HCT116 (cell line): Measurements from ENCODE around the gene MOCS2. TPM values are rescaled to one million over a fixed set of nuclear protein-coding genes. Genes with fewer than 3 reads are reported as not detected.

Source experiments
- ATAC-seq: fragments of 200-7000 bp; cut with Tn5 transposase; 2 replicates; pipeline ENCODE4 v1.9.1; 2020; ENCODE audit warnings: mild to moderate bottlenecking, moderate library complexity
- BruUV-seq: library from RNA; stranded (reverse); fragments of 400-500 nt; replicated peaks from 2 replicates; lab custom pipeline; 2021; lab: Mats Ljungman, UMichigan
- CTCF ChIA-PET: fragments of 300-600 bp; sonication (Branson Sonifier 250); formaldehyde crosslinking; loops from one replicate; lab custom pipeline; 2021; ENCODE audit warnings: antibody characterized with exemption; lab: Charles Lee
- POLR2A ChIA-PET: fragments of 300-600, 350-600 bp; sonication (Branson Sonifier 250); formaldehyde crosslinking; loops from one replicate; lab custom pipeline; 2021; ENCODE audit warnings: antibody characterized with exemption; lab: Charles Lee
- RAD21 ChIA-PET, 2 experiments: fragments of 300-600 bp; sonication (Branson Sonifier 250); formaldehyde crosslinking; loops; one replicate each; lab custom pipeline; 2023; ENCODE audit warnings: low total read pairs in 2 of 2; ENCODE audit not compliant: uncharacterized antibody in 2 of 2, unreplicated experiment in 2 of 2, low non-redundant PET in 1 of 2; lab: Charles Lee
- DNase-seq: peaks from one replicate; pipeline ENCODE4 v3.0.0-alpha.2; 2010; ENCODE audit warnings: low read depth, low spot score
- H2AFZ ChIP-seq: fragments of 200-600 bp; shearing (Covaris generic), sonication (generic); 2 replicates; pipeline ENCODE4 v1.6.1; 2017; ENCODE audit warnings: low read depth, mixed run types, mixed read lengths, antibody characterized with exemption, low read length; ENCODE audit not compliant: poor library complexity, severe bottlenecking
- H3K27ac ChIP-seq: 2 replicates; pipeline ENCODE4 v1.5.1; 2012; ENCODE audit warnings: low read depth, low read length
- H3K27me3 ChIP-seq: fragments of 200-600 bp; sonication (generic); 2 replicates; pipeline ENCODE4 v1.6.1; 2016; ENCODE audit warnings: mixed run types, low read length, mixed read lengths; ENCODE audit not compliant: insufficient read depth
- H3K36me3 ChIP-seq, 2 experiments: fragments of 200-500 bp in 1 of 2; fragments of 200-600 bp in 1 of 2; sonication (Bioruptor generic) in 1 of 2; sonication (generic) in 1 of 2; 2 replicates each; pipeline versions ENCODE4 v1.5.1 to v1.6.1; 2014 to 2016; ENCODE audit warnings: low read length in 2 of 2, inconsistent platforms in 1 of 2, mixed read lengths in 1 of 2, mixed run types in 1 of 2; ENCODE audit not compliant: insufficient read depth in 2 of 2, control insufficient read depth in 1 of 2
- H3K4me1 ChIP-seq, 2 experiments: fragments of 200-600 bp in 1 of 2; sonication (generic) in 1 of 2; 2 replicates each; pipeline versions ENCODE4 v1.5.1 to v1.6.1; 2012 to 2017; ENCODE audit warnings: low read length in 2 of 2, inconsistent platforms in 1 of 2, mild to moderate bottlenecking in 1 of 2, mixed read lengths in 1 of 2, mixed run types in 1 of 2, moderate library complexity in 1 of 2; ENCODE audit not compliant: insufficient read depth in 2 of 2, control insufficient read depth in 1 of 2
- H3K4me2 ChIP-seq: fragments of 200-600 bp; sonication (generic); 2 replicates; pipeline ENCODE4 v1.6.1; 2017; ENCODE audit warnings: mixed run types, low read length, mixed read lengths
- H3K4me3 ChIP-seq, 2 experiments: fragments of 200-600 bp in 1 of 2; sonication (generic) in 1 of 2; replicated peaks in 1 of 2; 2 replicates each; pipeline ENCODE4 v1.5.1; 2011 to 2016; ENCODE audit warnings: low read length in 2 of 2, control low read depth in 1 of 2, low read depth in 1 of 2, mild to moderate bottlenecking in 1 of 2, mixed read lengths in 1 of 2, mixed run types in 1 of 2
- H3K79me2 ChIP-seq: fragments of 200-600 bp; sonication (generic); 2 replicates; pipeline ENCODE4 v1.6.1; 2017; ENCODE audit warnings: mild to moderate bottlenecking, mixed run types, low read length, moderate library complexity, mixed read lengths; ENCODE audit not compliant: insufficient read depth
- H3K9ac ChIP-seq: fragments of 200-600 bp; sonication (generic); 2 replicates; pipeline ENCODE4 v1.6.1; 2016; ENCODE audit warnings: low read length, mixed read lengths
- H3K9me2 ChIP-seq: fragments of 200-600 bp; sonication (generic), shearing (Covaris generic); 2 replicates; pipeline ENCODE4 v1.6.1; 2017; ENCODE audit warnings: mixed run types, mild to moderate bottlenecking, moderate library complexity; ENCODE audit not compliant: insufficient read depth
- H3K9me3 ChIP-seq, 2 experiments: fragments of 200-500 bp in 1 of 2; fragments of 200-600 bp in 1 of 2; sonication (Bioruptor generic) in 1 of 2; sonication (generic) in 1 of 2; 2 replicates each; pipeline ENCODE4 v1.6.1; 2014 to 2017; ENCODE audit warnings: low read length in 2 of 2, mixed read lengths in 2 of 2, inconsistent platforms in 1 of 2, low read depth in 1 of 2, mild to moderate bottlenecking in 1 of 2, mixed run types in 1 of 2, moderate library complexity in 1 of 2; ENCODE audit not compliant: control insufficient read depth in 1 of 2, insufficient read depth in 1 of 2
- H4K20me1 ChIP-seq: fragments of 200-600 bp; sonication (generic), shearing (Covaris generic); 2 replicates; pipeline ENCODE4 v1.6.1; 2017; ENCODE audit warnings: mixed run types, mild to moderate bottlenecking, moderate library complexity; ENCODE audit not compliant: insufficient read depth
- CEBPB ChIP-seq: IDR thresholded peaks from 2 replicates; pipeline ENCODE4 v1.6.1; 2012; ENCODE audit warnings: low read depth
- EGR1 ChIP-seq: IDR thresholded peaks from 2 replicates; pipeline ENCODE4 v1.6.1; 2012; ENCODE audit warnings: low read depth
- ELF1 ChIP-seq: IDR thresholded peaks from 2 replicates; pipeline ENCODE4 v1.6.1; 2012; ENCODE audit warnings: low read depth, borderline replicate concordance
- EZH2 ChIP-seq: fragments of 200-600 bp; sonication (generic); IDR thresholded peaks from 2 replicates; pipeline ENCODE4 v1.6.1; 2017; ENCODE audit warnings: antibody characterized with exemption, mixed run types
- EZH2phosphoT487 ChIP-seq: fragments of 200-600 bp; IDR thresholded peaks from 2 replicates; pipeline ENCODE4 v1.6.1; 2018; ENCODE audit warnings: antibody characterized with exemption, borderline replicate concordance
- FOSL1 ChIP-seq: IDR thresholded peaks from 2 replicates; pipeline ENCODE4 v1.6.1; 2012; ENCODE audit warnings: low read depth
- RAD21 ChIP-seq: IDR thresholded peaks from 2 replicates; pipeline ENCODE4 v1.6.1; 2012; ENCODE audit warnings: low read depth, mild to moderate bottlenecking
- SP1 ChIP-seq: IDR thresholded peaks from 2 replicates; pipeline ENCODE4 v1.6.1; 2012; ENCODE audit warnings: low read depth
- SRF ChIP-seq: IDR thresholded peaks from 2 replicates; pipeline ENCODE4 v1.6.1; 2012; ENCODE audit warnings: low read depth
- YY1 ChIP-seq: IDR thresholded peaks from 2 replicates; pipeline ENCODE4 v1.6.1; 2011; ENCODE audit warnings: low read length, low read depth, moderate library complexity, mild to moderate bottlenecking; ENCODE audit not compliant: insufficient replicate concordance; ENCODE audit errors: extremely low read depth
- intact Hi-C: fragments of 100-400 bp; cut with micrococcal nuclease; formaldehyde crosslinking; loops from 2 replicates; pipeline ENCODE4 v1.10.0; 2022
- total RNA-seq: library from RNA; stranded (reverse); gene quantifications from one replicate; pipeline ENCODE4 v1.2.1, GENCODE V29; 2021; ENCODE audit not compliant: unreplicated experiment
- TF ChIP-seq, protein P1 (sequence below): IDR thresholded peaks from 2 replicates; pipeline ENCODE4 v1.6.1; 2011; ENCODE audit warnings: mild to moderate bottlenecking, low read length, moderate library complexity; ENCODE audit not compliant: insufficient replicate concordance; ENCODE audit errors: extremely low read depth

MOCS2 gene
- total RNA-seq, 1 experiment from 2014 or later = 34.0 TPM

DNA sequence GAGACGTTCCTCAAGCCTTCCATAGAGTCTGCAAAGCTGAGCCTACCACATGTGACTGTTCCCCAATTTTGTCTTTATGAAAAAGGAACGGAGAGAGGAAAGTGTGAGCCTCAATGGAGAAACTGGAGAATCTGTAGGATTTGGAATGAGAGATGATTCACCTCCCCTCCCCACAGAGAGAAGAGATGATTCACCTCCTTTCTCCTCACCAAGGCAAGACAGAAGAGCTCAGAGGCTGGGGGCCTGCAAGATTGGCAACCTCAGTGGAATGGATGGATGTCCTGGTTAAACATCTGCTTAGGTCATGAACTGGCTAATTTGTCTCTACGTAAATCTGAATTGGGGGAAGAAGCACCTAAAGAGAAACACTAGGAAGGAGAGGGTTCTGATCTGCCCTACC lies 17.0 kb upstream of the MOCS2 start:
- Histone ChIP-seq H3K9me2 (0 out of 2 replicates have a peak, but pooled peaks cover 5% of the 10 kb centered on the region), H3K27me3 (no peaks in the 10 kb centered on the region), H3K4me1 (peaks cover 0 to 3% of the 10 kb centered on the region in 2 experiments; a peak in 1 of 4 replicates), H3K4me3 (no peak overlapping the region), H2AFZ (no peak overlapping the region), H3K4me2 (no peak overlapping the region), H3K36me3 (no peaks in the 10 kb centered on the region), H3K9me3 (no peaks in the 10 kb centered on the region), H3K9ac (no peak overlapping the region), H3K27ac (no peak overlapping the region), H4K20me1 (no peaks in the 10 kb centered on the region), H3K79me2 (no peaks in the 10 kb centered on the region)
- RAD21 ChIA-PET = no interaction called here
- no peak for ATAC-seq
- POLR2A ChIA-PET = no interaction called here
- CTCF ChIA-PET = no interaction called here
- intact Hi-C loops = no loop called here
- no TSS peak for BruUV-seq
- TF ChIP-seq CEBPB (no peak), RAD21 (no peak), EZH2phosphoT487 (no peak), EZH2 (no peak), SRF (no peak), SP1 (no peak), EGR1 (no peak), YY1 (no peak), ELF1 (no peak), FOSL1 (no peak)
- TF ChIP-seq, protein P1, sequence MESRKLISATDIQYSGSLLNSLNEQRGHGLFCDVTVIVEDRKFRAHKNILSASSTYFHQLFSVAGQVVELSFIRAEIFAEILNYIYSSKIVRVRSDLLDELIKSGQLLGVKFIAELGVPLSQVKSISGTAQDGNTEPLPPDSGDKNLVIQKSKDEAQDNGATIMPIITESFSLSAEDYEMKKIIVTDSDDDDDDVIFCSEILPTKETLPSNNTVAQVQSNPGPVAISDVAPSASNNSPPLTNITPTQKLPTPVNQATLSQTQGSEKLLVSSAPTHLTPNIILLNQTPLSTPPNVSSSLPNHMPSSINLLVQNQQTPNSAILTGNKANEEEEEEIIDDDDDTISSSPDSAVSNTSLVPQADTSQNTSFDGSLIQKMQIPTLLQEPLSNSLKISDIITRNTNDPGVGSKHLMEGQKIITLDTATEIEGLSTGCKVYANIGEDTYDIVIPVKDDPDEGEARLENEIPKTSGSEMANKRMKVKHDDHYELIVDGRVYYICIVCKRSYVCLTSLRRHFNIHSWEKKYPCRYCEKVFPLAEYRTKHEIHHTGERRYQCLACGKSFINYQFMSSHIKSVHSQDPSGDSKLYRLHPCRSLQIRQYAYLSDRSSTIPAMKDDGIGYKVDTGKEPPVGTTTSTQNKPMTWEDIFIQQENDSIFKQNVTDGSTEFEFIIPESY = no peak
- DNase-seq = no peak
